Thymus (tissue), 11 donors: ENCODE data around the gene KCNMB2. TPM values are rescaled to one million over a fixed set of nuclear protein-coding genes. Genes with fewer than 3 reads are reported as not detected.

Experiments
- DNase-seq, 9 donors: peaks; one replicate each; pipeline ENCODE4 v3.0.0-alpha.2; 2013; ENCODE audit warnings: low spot score in 9 of 9, low read depth in 6 of 9, missing footprints in 1 of 9
- H3K27ac ChIP-seq, 2 donors: one replicate each; pipeline ENCODE4 v1.5.1; 2013; ENCODE audit warnings: control low read depth in 1 of 2, low read depth in 1 of 2, low read length in 1 of 2, mild to moderate bottlenecking in 1 of 2, moderate library complexity in 1 of 2
- H3K27me3 ChIP-seq, 2 donors: one replicate each; pipeline ENCODE4 v1.5.1; 2013; ENCODE audit warnings: low read length in 1 of 2; ENCODE audit not compliant: control insufficient read depth in 2 of 2, insufficient read depth in 1 of 2
- H3K36me3 ChIP-seq, 2 donors: one replicate each; pipeline ENCODE4 v1.5.1; 2013; ENCODE audit warnings: low read length in 1 of 2, mild to moderate bottlenecking in 1 of 2, moderate library complexity in 1 of 2; ENCODE audit not compliant: control insufficient read depth in 2 of 2, insufficient read depth in 2 of 2
- H3K4me1 ChIP-seq, 2 donors: one replicate each; pipeline ENCODE4 v1.5.1; 2013; ENCODE audit warnings: low read length in 2 of 2; ENCODE audit not compliant: control insufficient read depth in 2 of 2, insufficient read depth in 2 of 2
- H3K4me3 ChIP-seq, 2 donors: one replicate each; pipeline ENCODE4 v1.5.1; 2013; ENCODE audit warnings: low read length in 2 of 2, control low read depth in 1 of 2, mild to moderate bottlenecking in 1 of 2
- H3K9me3 ChIP-seq, 2 donors: one replicate each; pipeline ENCODE4 v1.5.1; 2013; ENCODE audit warnings: low read length in 1 of 2, mild to moderate bottlenecking in 1 of 2; ENCODE audit not compliant: control insufficient read depth in 2 of 2, insufficient read depth in 1 of 2
- WGBS: extraction: QIAGEN DNeasy Blood & Tissue Kit; methylation state at CpG from one replicate; pipeline ENCODE4 v1.1.7; 2013; 5-methylcytosine and 5-hydroxymethylcytosine counted together
- polyA plus RNA-seq: library from polyadenylated mRNA; stranded (reverse); fragments of 200-250 nt; gene quantifications from one replicate; pipeline ENCODE4 v1.2.3, GENCODE V29; 2013
- total RNA-seq: library from RNA; stranded (reverse); fragments of 120-200 nt; gene quantifications from one replicate; pipeline ENCODE4 v1.2.4, GENCODE V29; 2013
- donor health status: healthy.

Gene KCNMB2
- total and polyA plus RNA-seq, 2 donors, result 0.09 to 0.19 TPM

- 94% methylated on average over 8 of the region's 8 CpGs for WGBS
- Histone ChIP-seq H3K9me3 (no peaks in the 10 kb centered on the region), H3K4me3 (no peak overlapping the region), H3K27me3 (no peaks in the 10 kb centered on the region), H3K36me3 (no peaks in the 10 kb centered on the region), H3K4me1 (no peaks in the 10 kb centered on the region), H3K27ac (no peak overlapping the region)
- DNase-seq, result no peak
These were observed 22.4 kb downstream of the KCNMB2 start for GRCh38 chr3:178558637-178559036.

- H3K4me3 ChIP-seq, result no peak overlapping the region
- no peaks in the 10 kb centered on the region for H3K4me1 ChIP-seq
- H3K36me3 ChIP-seq, result no peaks in the 10 kb centered on the region
- no peaks in the 10 kb centered on the region for H3K9me3 ChIP-seq
- H3K27me3 ChIP-seq, result no peaks in the 10 kb centered on the region
- DNase-seq, result no peak
- no peak overlapping the region for H3K27ac ChIP-seq
- WGBS, result 93% methylated on average over 3 of the region's 3 CpGs
These were observed 24.5 kb downstream of the KCNMB2 start for GRCh38 chr3:178560759-178561158.

- H3K27ac ChIP-seq, result no peak overlapping the region
- H3K36me3 ChIP-seq, result no peaks in the 10 kb centered on the region
- DNase-seq, result no peak
- H3K9me3 ChIP-seq, result no peaks in the 10 kb centered on the region
- H3K4me3 ChIP-seq, result no peak overlapping the region
- H3K27me3 ChIP-seq, result no peaks in the 10 kb centered on the region
- no peaks in the 10 kb centered on the region for H3K4me1 ChIP-seq
- WGBS, result 93% methylated on average over 4 of the region's 4 CpGs
These were observed 25.0 kb downstream of the KCNMB2 start for GRCh38 chr3:178561239-178561638.

GRCh38 chr3:178562143-178562946 lies 26.1 kb downstream of the KCNMB2 start:
- WGBS, result 94% methylated on average over 4 of the region's 4 CpGs

DNA sequence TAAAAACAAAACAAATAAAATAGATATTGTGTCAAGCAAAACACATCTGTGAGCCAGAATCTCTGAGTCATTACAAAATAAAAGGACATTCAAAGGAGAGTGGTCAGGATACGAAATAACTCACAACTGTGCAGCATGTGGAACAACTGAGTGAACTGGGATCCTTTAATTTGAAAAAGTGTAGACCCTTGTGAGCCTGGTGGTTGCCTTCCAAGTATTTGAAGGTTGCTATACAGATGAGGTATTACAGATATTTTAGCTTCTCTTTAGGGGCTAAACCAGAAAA lies 26.7 kb downstream of the KCNMB2 start:
- no peaks in the 10 kb centered on the region for H3K9me3 ChIP-seq
- no peak overlapping the region for H3K27ac ChIP-seq
- H3K4me3 ChIP-seq, result no peak overlapping the region
- no peaks in the 10 kb centered on the region for H3K27me3 ChIP-seq
- DNase-seq, result no peak
- WGBS, result 77% methylated on average over 1 of the region's 1 CpG
- H3K4me1 ChIP-seq, result no peaks in the 10 kb centered on the region
- no peaks in the 10 kb centered on the region for H3K36me3 ChIP-seq

More at GRCh38 chr3:178562143-178562946, 26.1 kb downstream of the KCNMB2 start:
- no peaks in the 10 kb centered on the region for H3K4me1 ChIP-seq
- no peak overlapping the region for H3K27ac ChIP-seq
- no peaks in the 10 kb centered on the region for H3K27me3 ChIP-seq
- H3K4me3 ChIP-seq, result no peak overlapping the region
- no peaks in the 10 kb centered on the region for H3K9me3 ChIP-seq
- H3K36me3 ChIP-seq, result no peaks in the 10 kb centered on the region
- no peak for DNase-seq

DNA sequence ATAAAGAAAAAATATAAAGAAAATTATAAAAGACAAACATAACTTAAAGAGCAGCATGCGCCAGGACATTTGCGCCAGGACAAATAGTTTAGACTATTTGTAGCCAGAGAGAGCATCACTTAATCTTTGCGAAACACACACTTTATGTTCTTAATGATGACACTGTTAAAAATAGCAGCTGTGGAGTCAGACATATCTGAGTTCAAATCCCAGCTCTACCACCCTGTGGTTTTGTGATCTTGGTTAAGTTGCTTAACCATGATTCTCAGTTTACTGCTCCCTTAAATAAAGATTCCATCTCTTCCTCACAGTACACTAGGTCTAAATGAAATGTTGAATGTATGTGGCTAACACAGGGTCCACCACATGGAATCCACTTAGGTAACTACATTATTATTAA lies 31.4 kb downstream of the KCNMB2 start:
- H3K4me1 ChIP-seq, result no peaks in the 10 kb centered on the region
- H3K9me3 ChIP-seq, result no peaks in the 10 kb centered on the region
- no peaks in the 10 kb centered on the region for H3K36me3 ChIP-seq
- H3K27ac ChIP-seq, result no peak overlapping the region
- H3K27me3 ChIP-seq, result no peaks in the 10 kb centered on the region
- no peak overlapping the region for H3K4me3 ChIP-seq
- 99% methylated on average over 3 of the region's 3 CpGs for WGBS
- DNase-seq, result no peak

DNA sequence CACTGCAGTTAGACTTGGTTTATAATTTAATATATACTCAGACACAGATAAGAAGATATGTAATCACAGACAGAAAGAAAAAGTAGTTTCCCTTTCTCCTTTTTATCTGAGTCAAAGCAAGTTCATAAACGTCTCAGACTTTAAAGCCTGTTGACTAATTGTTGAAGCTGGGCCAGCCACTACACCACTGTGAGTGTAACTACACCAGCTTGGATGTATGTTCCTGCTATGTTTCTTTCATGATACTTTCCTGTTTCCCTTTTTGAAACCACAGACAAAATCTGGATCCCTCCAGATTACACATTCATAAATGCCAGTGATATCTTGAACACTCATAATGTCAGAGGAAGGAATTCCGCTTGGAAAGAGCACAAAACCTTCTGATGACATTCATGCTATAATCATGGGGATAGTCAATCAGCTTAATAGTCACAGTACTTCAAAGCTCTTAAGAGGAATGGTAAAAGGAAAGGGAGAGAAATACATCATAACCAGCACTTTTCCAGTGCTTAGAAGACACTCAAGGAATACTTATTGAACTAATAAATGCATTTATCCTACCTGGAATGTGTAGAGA lies 32.0 kb downstream of the KCNMB2 start:
- H3K9me3 ChIP-seq, result no peaks in the 10 kb centered on the region
- 52% methylated on average over 2 of the region's 2 CpGs for WGBS
- H3K27me3 ChIP-seq, result no peaks in the 10 kb centered on the region
- no peak overlapping the region for H3K4me3 ChIP-seq
- H3K27ac ChIP-seq, result no peak overlapping the region
- no peaks in the 10 kb centered on the region for H3K36me3 ChIP-seq
- DNase-seq, result no peak
- no peaks in the 10 kb centered on the region for H3K4me1 ChIP-seq

GRCh38 chr3:178568911-178569310 lies 32.7 kb downstream of the KCNMB2 start:
- no peak for DNase-seq
- Histone ChIP-seq H3K36me3 (no peaks in the 10 kb centered on the region), H3K4me3 (no peak overlapping the region), H3K4me1 (no peaks in the 10 kb centered on the region), H3K9me3 (no peaks in the 10 kb centered on the region), H3K27me3 (no peaks in the 10 kb centered on the region), H3K27ac (no peak overlapping the region)
- WGBS, result 93% methylated on average over 1 of the region's 1 CpG

DNA sequence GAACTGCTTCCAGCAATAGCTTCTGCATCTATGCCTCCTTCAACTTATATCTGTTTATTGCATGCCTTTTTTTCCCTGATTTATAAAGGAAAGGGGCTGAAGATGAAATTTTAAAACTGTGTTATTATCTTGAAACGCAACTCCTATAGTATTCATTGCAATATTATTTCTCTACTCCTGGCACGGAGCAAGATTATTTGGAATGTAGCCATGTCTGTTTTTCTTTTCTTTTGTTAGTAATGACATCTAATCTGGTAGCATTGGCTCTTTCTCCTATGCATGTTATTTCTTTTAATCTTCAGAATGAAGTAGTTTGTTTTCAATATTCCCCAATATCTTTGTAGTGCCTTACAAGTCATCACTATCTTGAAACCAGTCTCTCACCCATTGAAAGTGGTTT lies 33.6 kb downstream of the KCNMB2 start:
- Histone ChIP-seq H3K27me3 (no peaks in the 10 kb centered on the region), H3K4me1 (no peaks in the 10 kb centered on the region), H3K9me3 (no peaks in the 10 kb centered on the region), H3K4me3 (no peak overlapping the region), H3K36me3 (no peaks in the 10 kb centered on the region), H3K27ac (no peak overlapping the region)
- 93% methylated on average over 2 of the region's 2 CpGs for WGBS
- no peak for DNase-seq
